ENCODE data around the gene PDK2.

- TF ChIP-seq CTCF (IDR thresholded peaks at IDR 0.05) (no peak), POLR2AphosphoS5 (IDR thresholded peaks at IDR 0.05) (no peak)
These were observed 15.6 kb downstream of the PDK2 start for GRCh38 chr17:50110591-50111349.
